Stimulated activated memory B cell treated with anti-CD40 and anti-IgM and Interleukin-4, amounts not matched to agents 10 μg/mL and 1 μg/mL and 100 μg/mL, for 72 hours (primary cell): Measurements from ENCODE around the gene ABCA4.

ENCODE experiments used
- ATAC-seq: fragments of 150-1000 bp; cut with Tn5 transposase; 2 replicates; pipeline ENCODE4 v1.10.0; 2021
- H3K27ac Mint-ChIP-seq: one replicate; pipeline ENCODE4 v1.8.0; 2022; ENCODE audit warnings: mild to moderate bottlenecking, mixed read lengths
- H3K27me3 Mint-ChIP-seq: one replicate; pipeline ENCODE4 v1.8.0; 2022; ENCODE audit warnings: mixed read lengths
- H3K36me3 Mint-ChIP-seq: one replicate; pipeline ENCODE4 v1.8.0; 2022; ENCODE audit warnings: mixed read lengths
- H3K4me1 Mint-ChIP-seq: one replicate; pipeline ENCODE4 v1.8.0; 2022; ENCODE audit warnings: mixed read lengths
- H3K4me3 Mint-ChIP-seq: one replicate; pipeline ENCODE4 v1.8.0; 2022; ENCODE audit warnings: mild to moderate bottlenecking, moderate library complexity, mixed read lengths
- H3K9me3 Mint-ChIP-seq: one replicate; pipeline ENCODE4 v1.8.0; 2022; ENCODE audit warnings: mixed read lengths

ABCA4 gene

DNA sequence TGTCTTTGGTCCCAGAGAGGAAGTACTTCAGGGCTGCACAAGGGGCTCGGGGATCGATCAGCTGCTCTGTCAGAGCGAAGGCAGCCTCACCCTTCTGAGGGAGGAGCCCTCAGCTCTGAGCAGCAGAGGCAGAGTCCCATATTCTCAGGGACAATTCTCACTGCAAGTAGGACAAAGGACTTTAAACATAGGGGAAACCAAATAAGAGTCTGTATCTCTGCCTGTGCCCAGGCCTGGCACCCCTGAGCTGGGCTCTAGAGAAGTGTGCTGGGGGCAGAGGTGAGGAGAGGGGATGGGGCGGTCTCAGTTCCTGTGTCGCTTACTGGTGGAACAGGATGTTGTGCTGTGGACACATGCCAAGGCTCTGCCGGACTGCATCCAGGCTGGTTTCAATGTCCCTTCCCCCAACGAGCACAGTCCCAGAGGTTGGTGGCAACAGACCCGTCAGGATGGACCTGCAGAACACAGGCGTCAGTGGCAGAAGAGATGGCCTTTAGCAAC lies 76.6 kb downstream of the ABCA4 start:
- peaks cover 44% of the 10 kb centered on the region for H3K27me3 Mint-ChIP-seq
- no peak for ATAC-seq
- peaks cover 3% of the 10 kb centered on the region for H3K4me1 Mint-ChIP-seq
- no peaks in the 10 kb centered on the region for H3K36me3 Mint-ChIP-seq
- no peak overlapping the region for H3K4me3 Mint-ChIP-seq
- no peak overlapping the region for H3K27ac Mint-ChIP-seq
- no peaks in the 10 kb centered on the region for H3K9me3 Mint-ChIP-seq

DNA sequence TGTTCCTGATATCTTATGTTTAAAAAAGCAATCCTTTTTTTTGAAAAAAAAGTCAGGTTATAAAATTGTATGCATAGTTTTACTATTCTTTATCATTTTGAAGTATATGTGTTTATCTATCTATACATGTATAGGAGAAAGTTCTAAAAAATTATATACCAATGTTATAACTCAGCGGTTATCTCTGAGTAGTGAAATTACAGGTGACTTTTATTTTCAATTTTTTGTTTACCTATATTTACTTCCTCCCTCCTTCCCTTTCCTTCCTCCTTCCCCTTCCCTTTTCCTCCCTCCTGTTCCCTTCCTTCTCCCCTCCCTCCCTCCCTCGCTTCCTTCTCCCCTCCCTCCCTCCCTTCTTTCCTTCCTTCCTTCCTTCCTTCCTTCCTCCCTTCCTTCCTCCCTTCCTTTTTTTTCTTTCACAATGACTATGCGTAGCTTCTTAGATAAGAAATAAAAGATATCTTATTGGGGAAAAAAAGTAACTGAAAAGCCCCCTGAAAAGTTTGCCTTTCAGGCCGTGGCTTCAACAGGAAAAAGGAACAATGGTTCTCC lies 77.1 kb downstream of the ABCA4 start:
- Mint-ChIP-seq H3K9me3 (no peaks in the 10 kb centered on the region), H3K4me3 (no peak overlapping the region), H3K27ac (no peak overlapping the region), H3K27me3 (peaks cover 47% of the 10 kb centered on the region), H3K4me1 (peaks cover 4% of the 10 kb centered on the region), H3K36me3 (no peaks in the 10 kb centered on the region)
- ATAC-seq: no peak

DNA sequence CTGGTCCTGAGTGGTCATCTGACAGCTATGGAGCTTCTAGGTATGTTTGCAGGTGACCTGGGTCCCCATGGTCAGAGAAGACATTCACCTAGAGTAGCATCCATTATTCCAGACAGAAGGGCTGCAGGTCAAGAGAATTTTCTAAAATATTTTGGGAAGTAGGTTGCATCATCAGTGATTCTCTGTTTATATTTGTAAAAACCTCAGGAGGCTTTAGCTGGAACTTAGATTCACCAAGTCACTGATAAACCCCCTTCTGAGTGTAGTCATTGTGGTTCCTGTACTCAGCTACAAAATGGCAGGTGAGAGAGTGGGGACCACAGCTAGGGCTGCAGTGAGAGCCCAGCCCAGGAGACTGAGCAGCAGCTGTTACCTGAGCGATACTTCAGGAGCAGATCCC lies 78.6 kb downstream of the ABCA4 start:
- no peak for ATAC-seq
- no peak overlapping the region for H3K4me3 Mint-ChIP-seq
- peaks cover 4% of the 10 kb centered on the region for H3K4me1 Mint-ChIP-seq
- H3K9me3 Mint-ChIP-seq: no peaks in the 10 kb centered on the region
- no peak overlapping the region for H3K27ac Mint-ChIP-seq
- H3K27me3 Mint-ChIP-seq: peaks cover 35% of the 10 kb centered on the region
- no peaks in the 10 kb centered on the region for H3K36me3 Mint-ChIP-seq

DNA sequence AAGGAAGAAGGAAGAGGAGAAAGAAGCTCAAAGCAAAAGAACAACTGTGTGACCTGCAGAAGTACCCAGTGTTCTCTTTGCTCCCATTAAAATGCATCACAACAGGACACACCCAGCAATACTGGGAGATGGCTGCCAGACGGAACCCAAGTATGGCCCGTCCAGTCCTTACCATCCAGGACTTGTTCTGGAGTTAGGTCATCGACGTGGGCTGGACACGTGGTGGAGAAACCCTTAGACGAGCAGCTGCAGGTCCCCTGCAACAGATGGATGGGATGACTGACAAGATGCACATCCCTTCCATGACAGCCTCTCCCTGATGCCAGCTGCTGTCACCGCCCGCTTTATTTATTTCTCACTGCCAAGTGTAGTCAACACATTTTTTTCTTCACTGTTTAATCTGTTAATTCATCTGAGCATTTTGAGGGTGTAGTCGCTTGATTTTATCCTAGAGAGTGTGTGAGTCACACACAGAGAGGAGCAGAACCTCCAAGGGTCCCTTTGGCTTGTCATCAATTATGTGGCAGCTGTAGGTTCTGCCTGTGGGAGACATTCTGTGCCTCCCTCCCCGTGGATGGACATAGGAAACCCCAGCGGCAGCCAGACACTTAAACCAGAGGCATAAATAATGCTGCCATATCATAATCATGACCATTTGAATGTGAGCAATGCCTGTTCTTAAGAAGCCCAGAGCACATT lies 80.9 kb downstream of the ABCA4 start:
- Mint-ChIP-seq H3K4me3 (no peak overlapping the region), H3K36me3 (no peaks in the 10 kb centered on the region), H3K4me1 (peaks cover 4% of the 10 kb centered on the region), H3K27me3 (peaks cover 49% of the 10 kb centered on the region), H3K9me3 (no peaks in the 10 kb centered on the region), H3K27ac (no peak overlapping the region)
- no peak for ATAC-seq

DNA sequence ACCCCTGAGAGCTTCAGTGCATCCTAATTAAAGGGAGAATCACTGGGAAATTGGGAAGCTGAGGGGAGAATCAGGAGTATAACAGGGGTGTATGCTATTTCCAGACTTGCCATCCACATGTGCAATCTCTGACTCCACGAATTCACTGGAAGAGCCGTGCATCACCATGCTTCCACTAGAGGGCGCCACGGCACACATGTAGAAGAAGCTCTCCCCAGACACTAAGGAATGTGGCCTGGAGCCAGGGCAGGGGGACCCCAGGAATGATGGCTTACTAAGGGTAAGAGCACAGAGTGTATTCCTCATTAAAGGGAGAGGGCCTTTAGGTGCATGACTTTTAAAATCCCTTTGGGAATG lies 81.5 kb downstream of the ABCA4 start:
- no peak for ATAC-seq
- Mint-ChIP-seq H3K4me3 (no peak overlapping the region), H3K27ac (no peak overlapping the region), H3K27me3 (peaks cover 49% of the 10 kb centered on the region), H3K9me3 (no peaks in the 10 kb centered on the region), H3K4me1 (peaks cover 4% of the 10 kb centered on the region), H3K36me3 (no peaks in the 10 kb centered on the region)

DNA sequence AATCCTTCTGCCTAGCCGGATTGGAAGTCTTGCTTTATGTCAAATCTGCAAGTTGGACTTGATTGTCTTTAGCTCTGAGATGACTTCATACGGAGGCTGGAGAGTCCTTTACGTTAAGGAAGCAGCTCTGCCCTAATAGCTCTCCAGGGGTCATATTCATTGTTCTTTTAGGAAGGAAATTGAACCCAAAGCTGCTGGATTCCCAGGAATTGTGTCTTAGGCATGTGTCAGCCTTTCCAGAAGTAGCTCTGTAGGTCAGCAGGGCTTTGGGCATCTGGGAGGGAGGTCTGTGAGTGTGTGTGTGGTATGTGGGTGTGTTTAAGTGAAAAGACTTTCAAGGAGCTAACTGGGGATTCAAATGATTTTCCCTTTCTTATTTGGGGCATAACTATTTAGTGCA lies 82.4 kb downstream of the ABCA4 start:
- ATAC-seq: no peak
- Mint-ChIP-seq H3K36me3 (no peaks in the 10 kb centered on the region), H3K27ac (no peak overlapping the region), H3K27me3 (peaks cover 49% of the 10 kb centered on the region), H3K4me1 (peaks cover 4% of the 10 kb centered on the region), H3K9me3 (no peaks in the 10 kb centered on the region), H3K4me3 (no peak overlapping the region)

DNA sequence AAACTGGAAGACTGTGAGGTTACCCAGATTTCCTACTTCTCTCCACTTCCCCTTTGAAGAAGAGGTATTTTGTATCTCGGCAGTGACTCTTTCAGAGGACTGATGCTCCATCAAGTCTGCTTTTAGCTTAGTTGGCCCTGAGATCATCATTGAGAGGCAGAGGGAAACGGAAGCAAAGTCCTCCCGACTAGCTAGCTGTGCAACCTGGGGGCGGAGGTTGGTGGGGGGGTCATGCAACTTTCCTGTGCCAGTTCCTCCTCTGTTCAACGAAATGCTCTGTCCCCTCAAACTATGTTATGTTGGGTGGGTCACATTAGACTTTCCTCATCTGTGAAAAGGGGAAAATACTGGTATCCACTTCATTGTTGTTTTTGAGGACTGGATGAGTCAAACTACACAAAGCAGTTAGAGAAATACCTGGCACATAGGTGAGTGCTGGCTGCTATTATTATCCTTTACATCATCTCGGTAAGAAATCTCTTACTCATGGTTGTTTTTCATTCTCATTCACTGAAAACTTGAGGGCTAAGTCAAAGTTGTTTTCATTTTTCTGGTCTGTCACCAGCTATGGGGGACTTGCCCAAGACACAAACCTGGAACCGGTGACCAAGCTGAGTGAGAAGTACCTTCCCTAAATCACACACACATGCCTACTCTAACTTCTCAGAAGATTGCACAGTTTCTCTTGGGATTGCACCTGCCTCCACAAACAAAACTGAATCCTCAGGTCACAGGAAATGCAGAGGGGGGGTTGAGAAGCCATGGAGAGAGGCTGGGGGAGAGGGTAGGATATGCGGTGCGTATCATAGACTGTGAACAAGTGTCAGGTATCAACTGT lies 83.3 kb downstream of the ABCA4 start:
- Mint-ChIP-seq H3K9me3 (no peaks in the 10 kb centered on the region), H3K27me3 (peaks cover 48% of the 10 kb centered on the region), H3K4me3 (no peak overlapping the region), H3K36me3 (no peaks in the 10 kb centered on the region), H3K4me1 (peaks cover 9% of the 10 kb centered on the region), H3K27ac (no peak overlapping the region)
- no peak for ATAC-seq

DNA sequence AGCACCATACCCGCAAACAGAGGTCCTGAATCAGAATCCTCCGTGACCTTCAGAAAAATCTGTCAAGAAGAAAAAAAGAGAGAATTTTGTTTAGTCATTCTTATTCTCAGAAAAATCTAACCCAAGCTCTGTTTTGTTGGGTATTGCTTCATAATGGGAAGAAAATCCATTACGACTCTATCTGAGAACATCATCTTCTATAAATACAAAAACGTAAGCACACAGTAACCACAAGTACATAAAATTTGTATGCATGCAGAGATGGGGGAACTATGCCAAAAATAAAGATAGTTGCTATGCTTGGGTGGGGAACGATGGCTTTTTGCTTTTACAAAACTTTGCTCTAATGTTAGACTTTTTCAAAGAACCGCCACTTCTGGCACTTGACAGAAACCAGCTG lies 84.2 kb downstream of the ABCA4 start:
- Mint-ChIP-seq H3K36me3 (no peaks in the 10 kb centered on the region), H3K27ac (no peak overlapping the region), H3K4me1 (peaks cover 12% of the 10 kb centered on the region), H3K9me3 (no peaks in the 10 kb centered on the region), H3K4me3 (no peak overlapping the region), H3K27me3 (peaks cover 39% of the 10 kb centered on the region)
- ATAC-seq: no peak

DNA sequence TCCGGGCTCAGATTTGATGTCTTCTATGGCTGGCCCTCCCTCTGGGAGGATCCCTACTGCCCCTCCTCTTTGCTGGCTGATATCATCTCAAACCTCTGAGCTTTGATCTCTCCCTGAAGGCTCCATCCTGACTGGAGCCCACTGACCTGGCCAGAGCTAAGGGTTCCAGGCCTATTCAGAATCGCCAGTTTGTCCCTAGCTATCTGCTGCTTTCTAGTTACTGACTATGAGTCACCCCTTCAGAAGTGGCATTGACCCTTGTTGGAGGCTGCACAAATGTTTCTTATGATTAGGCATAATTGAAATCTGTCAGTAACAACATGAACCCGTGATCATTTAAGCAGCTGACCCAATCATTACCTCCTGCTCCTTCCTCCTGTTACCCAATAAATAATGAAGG lies 87.1 kb downstream of the ABCA4 start:
- ATAC-seq: no peak
- peaks cover 8% of the 10 kb centered on the region for H3K4me1 Mint-ChIP-seq

DNA sequence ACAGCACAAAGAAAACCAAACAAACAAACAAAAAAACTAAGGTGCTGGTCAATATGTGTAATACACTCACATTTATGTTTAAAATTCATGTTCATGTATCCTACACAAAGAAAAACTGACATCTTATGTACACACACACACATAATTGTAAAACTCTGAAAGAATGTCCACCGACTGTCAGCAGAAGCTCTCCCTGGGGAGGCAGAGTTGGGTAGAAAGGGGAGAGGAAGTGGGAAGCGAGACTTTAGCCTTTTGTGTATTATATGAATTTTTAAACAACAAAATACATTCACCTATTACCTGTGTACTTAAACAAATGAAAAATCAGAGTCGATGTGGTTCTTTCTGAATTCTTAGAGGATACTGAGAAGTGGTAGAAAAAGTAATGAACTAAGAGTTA lies 88.3 kb downstream of the ABCA4 start:
- H3K4me3 Mint-ChIP-seq: no peak overlapping the region
- H3K36me3 Mint-ChIP-seq: no peaks in the 10 kb centered on the region
- no peaks in the 10 kb centered on the region for H3K9me3 Mint-ChIP-seq
- H3K27me3 Mint-ChIP-seq: peaks cover 15% of the 10 kb centered on the region
- peaks cover 8% of the 10 kb centered on the region for H3K4me1 Mint-ChIP-seq
- no peak overlapping the region for H3K27ac Mint-ChIP-seq
- no peak for ATAC-seq

More for the DNA sequence above, 87.1 kb downstream of the ABCA4 start:
- H3K9me3 Mint-ChIP-seq: no peaks in the 10 kb centered on the region
- no peak overlapping the region for H3K4me3 Mint-ChIP-seq
- H3K27ac Mint-ChIP-seq: no peak overlapping the region
- H3K27me3 Mint-ChIP-seq: peaks cover 15% of the 10 kb centered on the region
- no peaks in the 10 kb centered on the region for H3K36me3 Mint-ChIP-seq

DNA sequence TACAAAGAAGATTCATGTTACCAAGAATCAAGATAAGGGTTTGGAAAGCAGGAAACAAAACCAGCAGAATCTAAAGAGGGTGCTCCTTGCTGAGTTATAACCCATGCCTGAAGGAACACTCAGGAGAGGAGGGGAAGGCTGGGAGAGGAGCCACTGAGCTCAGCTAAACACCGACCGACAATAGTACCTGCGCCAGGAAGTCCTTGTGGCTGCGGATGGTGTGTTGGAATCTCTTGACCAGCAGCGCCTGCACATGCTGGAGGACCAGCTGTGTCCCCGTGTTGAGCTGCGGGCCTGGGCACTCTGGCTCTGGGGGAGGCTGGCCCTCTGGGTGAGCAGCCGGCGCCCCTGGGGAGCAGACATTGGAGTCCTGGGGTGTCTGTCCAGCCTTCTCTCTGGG lies 89.4 kb downstream of the ABCA4 start:
- Mint-ChIP-seq H3K4me1 (peaks cover 8% of the 10 kb centered on the region), H3K36me3 (no peaks in the 10 kb centered on the region), H3K4me3 (no peak overlapping the region), H3K27ac (no peak overlapping the region), H3K27me3 (peaks cover 15% of the 10 kb centered on the region), H3K9me3 (no peaks in the 10 kb centered on the region)
- no peak for ATAC-seq

DNA sequence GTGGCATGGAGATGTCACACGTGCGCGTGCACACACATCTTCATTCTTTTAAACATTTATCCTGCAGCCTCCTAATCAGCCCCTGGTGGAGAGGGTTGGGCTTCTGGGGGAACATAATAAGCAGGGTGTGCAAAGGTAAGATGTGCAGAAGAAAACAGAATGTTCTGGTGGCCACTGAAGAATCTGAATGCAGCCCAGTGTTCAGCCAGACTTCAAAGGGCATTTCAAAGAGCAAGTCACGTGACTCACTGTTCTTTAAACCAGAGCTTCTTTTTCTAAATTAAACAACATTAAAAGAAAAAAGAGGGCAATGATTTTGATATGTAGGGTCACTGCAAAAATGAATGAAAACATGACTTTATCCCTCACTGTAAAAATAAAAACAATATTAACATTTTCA lies 89.8 kb downstream of the ABCA4 start:
- no peak for ATAC-seq
- Mint-ChIP-seq H3K4me3 (no peak overlapping the region), H3K27ac (no peak overlapping the region), H3K27me3 (peaks cover 16% of the 10 kb centered on the region), H3K9me3 (no peaks in the 10 kb centered on the region), H3K36me3 (no peaks in the 10 kb centered on the region), H3K4me1 (peaks cover 9% of the 10 kb centered on the region)

DNA sequence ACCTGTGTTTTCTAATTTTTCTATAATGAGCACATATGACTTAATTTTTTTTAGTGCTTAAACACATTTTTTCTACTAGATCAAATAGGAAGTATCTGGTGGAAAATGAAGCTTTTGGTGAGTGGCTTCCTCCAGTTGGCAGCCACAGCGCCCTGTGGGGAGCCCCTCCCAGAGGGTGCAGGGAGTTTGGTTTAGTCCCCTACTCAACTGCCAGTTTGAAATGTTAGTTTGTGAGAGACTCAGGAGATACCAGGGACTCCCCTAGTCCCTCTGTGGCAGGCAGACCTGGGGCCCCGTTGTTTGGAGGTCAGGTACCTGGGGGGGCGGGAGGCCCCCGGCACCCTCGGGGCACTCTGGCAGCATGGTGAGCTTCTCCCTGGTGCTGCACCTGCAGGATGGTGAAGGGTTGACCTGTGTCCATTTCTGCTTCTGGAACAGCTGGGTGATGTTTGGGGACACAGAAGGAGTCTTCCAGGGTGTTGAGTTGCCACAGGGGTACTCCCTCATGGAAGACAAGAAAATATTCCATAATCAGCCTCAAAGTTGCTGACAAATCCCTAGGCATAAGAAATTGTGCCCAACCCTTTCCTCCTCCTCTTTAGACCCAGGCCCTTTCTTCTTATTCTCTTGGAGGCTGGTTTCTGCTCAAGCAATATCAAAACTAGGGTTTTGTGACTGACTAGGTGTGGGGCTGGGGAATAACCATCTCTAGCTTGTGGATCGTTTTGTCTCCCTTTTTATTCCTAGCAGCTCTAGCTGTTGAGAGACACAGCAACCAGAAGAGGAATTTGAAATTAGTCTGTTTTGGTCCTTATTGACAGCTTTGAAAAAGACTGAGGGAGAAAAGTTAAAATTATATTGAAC lies 91.6 kb downstream of the ABCA4 start:
- Mint-ChIP-seq H3K27ac (no peak overlapping the region), H3K9me3 (no peaks in the 10 kb centered on the region), H3K4me1 (peaks cover 14% of the 10 kb centered on the region), H3K27me3 (peaks cover 15% of the 10 kb centered on the region), H3K36me3 (no peaks in the 10 kb centered on the region), H3K4me3 (no peak overlapping the region)
- ATAC-seq: no peak

DNA sequence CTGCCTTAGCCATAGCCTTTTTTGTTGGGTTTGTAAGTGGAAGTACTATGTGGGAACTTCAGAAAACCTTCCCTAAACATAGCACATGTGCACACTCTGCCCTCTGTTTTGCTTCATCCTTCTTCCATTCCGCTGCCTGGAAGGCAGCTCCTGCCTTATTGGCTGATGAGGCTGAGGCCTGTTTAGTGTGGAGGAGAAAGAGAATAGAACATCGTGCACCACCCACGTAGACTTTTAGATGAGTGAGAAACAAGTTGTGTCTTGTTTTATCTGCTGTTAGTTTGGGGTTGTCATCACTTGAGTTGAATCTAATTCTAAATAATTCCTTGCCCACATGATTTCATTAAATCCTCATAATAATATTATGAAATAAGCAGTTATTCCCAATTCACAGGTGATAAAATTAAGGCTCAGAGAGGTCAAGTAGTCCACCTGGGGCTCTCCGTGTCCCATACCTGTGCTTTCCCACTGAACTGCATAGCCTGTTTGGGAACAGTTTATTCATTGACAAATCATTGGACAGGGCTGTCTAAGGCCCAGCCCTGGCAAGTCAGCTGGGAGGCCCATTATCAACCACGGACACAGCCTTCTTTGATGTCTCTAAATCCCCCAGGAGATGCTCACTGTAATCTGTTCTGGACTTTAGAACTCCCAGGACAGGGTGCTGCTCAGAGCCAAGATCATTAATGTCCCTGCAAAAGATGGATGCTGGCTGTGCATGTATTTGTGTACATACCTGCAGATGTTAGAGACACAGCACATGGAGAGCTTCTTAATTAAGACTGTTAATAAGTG lies 93.0 kb downstream of the ABCA4 start:
- Mint-ChIP-seq H3K4me1 (peaks cover 12% of the 10 kb centered on the region), H3K27ac (no peak overlapping the region), H3K9me3 (no peaks in the 10 kb centered on the region), H3K27me3 (peaks cover 15% of the 10 kb centered on the region), H3K4me3 (no peak overlapping the region), H3K36me3 (no peaks in the 10 kb centered on the region)
- no peak for ATAC-seq
